ENCODE data around the gene C19orf47. TPM values are rescaled to one million over a fixed set of nuclear protein-coding genes. Genes with fewer than 3 reads are reported as not detected.

Gene C19orf47
- total RNA-seq, 2 experiments from 2014 or later: 15.6 to 33.8 TPM

- intact Hi-C loops (cut with micrococcal nuclease; ENCODE audit: unreplicated experiment): loop anchor here (1.0 kb wide), 1 partner anchor 50 kb away; the partner anchor contains the start of gene SERTAD3
- ChIA-PET CTCF (ENCODE audit: unreplicated experiment) (no interaction called here), POLR2A (no interaction called here)
- no peaks in the 10 kb centered on the region for H4K20me1 ChIP-seq (ENCODE audit: insufficient read depth, low read length)
- H3K9me3 ChIP-seq (ENCODE audit: low read length): no peaks in the 10 kb centered on the region
- H2AFZ ChIP-seq (ENCODE audit: low read length): no peak overlapping the region
- TF ChIP-seq CTCF (conservative IDR thresholded peaks at IDR 0.05; ENCODE audit: low read length): no peak
- BruUV-seq (replicated peaks): no TSS peak
- no peak overlapping the region for H3K4me2 ChIP-seq (ENCODE audit: low read length)
- H3K9me2 ChIP-seq (ENCODE audit: insufficient read depth, low read length): no peaks in the 10 kb centered on the region
- no peaks in the 10 kb centered on the region for H3K79me2 ChIP-seq (ENCODE audit: insufficient read depth, low read depth, low read length)
- H3K4me3 ChIP-seq (ENCODE audit: low read depth, low read length, poor library complexity, severe bottlenecking): no peak overlapping the region
- H3K4me1 ChIP-seq (ENCODE audit: insufficient read depth, low read length, poor library complexity, severe bottlenecking): peaks cover 5% of the 10 kb centered on the region
- no peaks in the 10 kb centered on the region for H3K36me3 ChIP-seq (ENCODE audit: insufficient read depth, low read length)
- H3K27ac ChIP-seq (ENCODE audit: low read depth, low read length, poor library complexity, severe bottlenecking): no peak overlapping the region
- DNase-seq (ENCODE audit: low spot score): no peak
These were observed 46.0 kb upstream of the C19orf47 start for GRCh38 chr19:40393894-40394815.

- no peak overlapping the region for H3K4me2 ChIP-seq (ENCODE audit: low read length)
These were observed 44.8 kb upstream of the C19orf47 start for GRCh38 chr19:40392894-40393517.

More at GRCh38 chr19:40392894-40393517, 44.8 kb upstream of the C19orf47 start:
- no peaks in the 10 kb centered on the region for H3K36me3 ChIP-seq (ENCODE audit: insufficient read depth, low read length)
- DNase-seq (ENCODE audit: low spot score): peak; percentile 51
- TF ChIP-seq EZH2phosphoT487 (IDR thresholded peaks at IDR 0.05; ENCODE audit: borderline replicate concordance, low read depth, low read length) (no peak), CTCF (conservative IDR thresholded peaks at IDR 0.05; ENCODE audit: low read length) (peak; percentile 63)
- no peaks in the 10 kb centered on the region for H3K79me2 ChIP-seq (ENCODE audit: insufficient read depth, low read depth, low read length)
- no peak overlapping the region for H3K27ac ChIP-seq (ENCODE audit: low read depth, low read length, poor library complexity, severe bottlenecking)
- no peaks in the 10 kb centered on the region for H4K20me1 ChIP-seq (ENCODE audit: insufficient read depth, low read length)
- no peak overlapping the region for H2AFZ ChIP-seq (ENCODE audit: low read length)
- intact Hi-C loops (cut with micrococcal nuclease; ENCODE audit: unreplicated experiment): loop anchor here (1.0 kb wide), 1 partner anchor 51 kb away; the partner anchor contains the start of gene SERTAD3
- no peak overlapping the region for H3K4me3 ChIP-seq (ENCODE audit: low read depth, low read length, poor library complexity, severe bottlenecking)
- no peaks in the 10 kb centered on the region for H3K4me1 ChIP-seq (ENCODE audit: insufficient read depth, low read length, poor library complexity, severe bottlenecking)
- no peaks in the 10 kb centered on the region for H3K9me2 ChIP-seq (ENCODE audit: insufficient read depth, low read length)
- H3K9me3 ChIP-seq (ENCODE audit: low read length): no peaks in the 10 kb centered on the region
- BruUV-seq (replicated peaks): no TSS peak
- CTCF ChIA-PET (ENCODE audit: unreplicated experiment): no interaction called here
- POLR2A ChIA-PET: no interaction called here

Measured in OCI-LY7 (cell line).